Karpas-422 (cell line): Measurements from ENCODE around the gene GPR171. TPM values are rescaled to one million over a fixed set of nuclear protein-coding genes. Genes with fewer than 3 reads are reported as not detected.
A peak's percentile ranks its signal among the peaks of the same experiment; 100 is the strongest.

Source experiments
- DNase-seq: peaks from one replicate; pipeline ENCODE4 v3.0.0-alpha.2; 2015
- H2AFZ ChIP-seq: fragments of 200-600 bp; sonication (generic); 2 replicates; pipeline ENCODE4 v1.6.1; 2014; ENCODE audit warnings: antibody characterized with exemption, low read length, mixed read lengths
- H3K27ac ChIP-seq: fragments of 200-600 bp; sonication (generic); 2 replicates; pipeline ENCODE4 v1.5.1; 2014; ENCODE audit warnings: mild to moderate bottlenecking, low read length, moderate library complexity
- H3K27me3 ChIP-seq: fragments of 200-600 bp; sonication (generic); 2 replicates; pipeline ENCODE4 v1.6.1; 2014; ENCODE audit warnings: low read length, mixed read lengths
- H3K36me3 ChIP-seq: fragments of 200-600 bp; sonication (generic); 2 replicates; pipeline ENCODE4 v1.6.1; 2014; ENCODE audit warnings: low read length, mixed read lengths; ENCODE audit not compliant: insufficient read depth
- H3K4me1 ChIP-seq: fragments of 200-600 bp; sonication (generic); 2 replicates; pipeline ENCODE4 v1.6.1; 2014; ENCODE audit warnings: mild to moderate bottlenecking, low read length, mixed read lengths
- H3K4me2 ChIP-seq: fragments of 200-600 bp; sonication (generic); 2 replicates; pipeline ENCODE4 v1.6.1; 2014; ENCODE audit warnings: low read length, low read depth, mild to moderate bottlenecking; ENCODE audit not compliant: poor library complexity, severe bottlenecking
- H3K4me3 ChIP-seq: fragments of 200-600 bp; sonication (generic); 2 replicates; pipeline ENCODE4 v1.5.1; 2014; ENCODE audit warnings: mild to moderate bottlenecking, antibody characterized with exemption, low read length, mixed read lengths
- H3K79me2 ChIP-seq: fragments of 200-600 bp; sonication (generic); 2 replicates; pipeline ENCODE4 v1.6.1; 2014; ENCODE audit warnings: mild to moderate bottlenecking, low read length, mixed read lengths
- H3K9ac ChIP-seq: fragments of 200-600 bp; sonication (generic); 2 replicates; pipeline ENCODE4 v1.6.0; 2014; ENCODE audit warnings: low read length
- H3K9me2 ChIP-seq: fragments of 200-600 bp; sonication (generic), shearing (Covaris generic); replicated peaks from 2 replicates; pipeline ENCODE4 v1.6.0; 2014; ENCODE audit warnings: mild to moderate bottlenecking, low read length, moderate library complexity; ENCODE audit not compliant: insufficient read depth
- H3K9me3 ChIP-seq: fragments of 300-700, 200-600 bp; sonication (generic); 2 replicates; pipeline ENCODE4 v1.6.1; 2014; ENCODE audit warnings: low read length, mixed read lengths
- H4K20me1 ChIP-seq: fragments of 200-600 bp; sonication (generic); 2 replicates; pipeline ENCODE4 v1.6.1; 2014; ENCODE audit warnings: mild to moderate bottlenecking, antibody characterized with exemption, low read length, low read depth; ENCODE audit not compliant: insufficient read depth
- total RNA-seq: library from RNA; depleted of rRNA; stranded (reverse); fragments of >200 nt; shearing (Covaris generic); gene quantifications from 2 replicates; pipeline ENCODE4 v1.2.3, GENCODE V29; 2014; ENCODE audit warnings: low replicate concordance

GPR171 gene
- total RNA-seq, 1 experiment from 2014 or later = not detected

DNA sequence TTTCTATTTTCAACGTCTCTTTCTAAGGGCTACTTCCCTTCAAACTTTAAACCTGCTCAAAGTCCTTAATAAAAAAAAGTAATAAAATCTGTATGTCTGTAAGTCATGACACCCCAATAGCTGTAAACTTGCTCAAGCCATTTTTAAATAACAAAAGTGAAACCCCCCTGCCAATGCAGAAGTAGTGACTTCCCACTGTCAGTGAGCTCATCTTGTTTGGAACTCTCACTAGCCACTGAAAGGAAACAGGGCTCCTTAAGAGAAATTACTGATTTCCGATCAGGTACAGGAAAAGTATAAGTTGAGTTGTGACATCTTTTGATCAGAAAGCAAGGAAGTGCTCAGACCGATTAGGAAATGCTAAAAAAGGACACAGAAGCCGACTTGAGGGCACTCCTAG, 27.6 kb upstream of the GPR171 start:
- Histone ChIP-seq H3K27me3 (no peaks in the 10 kb centered on the region; the same call in 1 of the 2 replicates), H3K4me2 (no peak overlapping the region), H2AFZ (no peak overlapping the region), H3K4me3 (no peak overlapping the region), H3K4me1 (no peaks in the 10 kb centered on the region), H3K9me3 (no peaks in the 10 kb centered on the region), H3K36me3 (no peaks in the 10 kb centered on the region), H4K20me1 (no peaks in the 10 kb centered on the region), H3K9ac (no peak overlapping the region), H3K79me2 (no peaks in the 10 kb centered on the region), H3K27ac (no peak overlapping the region), H3K9me2 (no peaks in the 10 kb centered on the region)
- DNase-seq = no peak

GRCh38 chr3:151228666-151229040, 25.6 kb upstream of the GPR171 start:
- Histone ChIP-seq H3K9me2 (no peaks in the 10 kb centered on the region), H3K4me1 (no peaks in the 10 kb centered on the region), H3K9ac (no peak overlapping the region), H3K9me3 (no peaks in the 10 kb centered on the region), H4K20me1 (no peaks in the 10 kb centered on the region), H3K27ac (no peak overlapping the region), H3K4me2 (no peak overlapping the region), H3K36me3 (no peaks in the 10 kb centered on the region), H2AFZ (no peak overlapping the region), H3K79me2 (no peaks in the 10 kb centered on the region), H3K27me3 (no peaks in the 10 kb centered on the region; the same call in 1 of the 2 replicates), H3K4me3 (no peak overlapping the region)
- no peak for DNase-seq

GRCh38 chr3:151227807-151228665, 25.0 kb upstream of the GPR171 start:
- Histone ChIP-seq H2AFZ (no peak overlapping the region), H3K79me2 (no peaks in the 10 kb centered on the region), H3K36me3 (no peaks in the 10 kb centered on the region), H3K27me3 (no peaks in the 10 kb centered on the region; the same call in 1 of the 2 replicates), H3K4me2 (peak overlapping the region; percentile 25), H3K9me2 (no peaks in the 10 kb centered on the region), H4K20me1 (no peaks in the 10 kb centered on the region), H3K9ac (no peak overlapping the region), H3K9me3 (no peaks in the 10 kb centered on the region), H3K4me3 (no peak overlapping the region), H3K4me1 (no peaks in the 10 kb centered on the region), H3K27ac (no peak overlapping the region)
- peak; percentile 89 for DNase-seq

- H3K9me3 ChIP-seq = no peaks in the 10 kb centered on the region
- no peaks in the 10 kb centered on the region for H3K36me3 ChIP-seq
- H4K20me1 ChIP-seq = no peaks in the 10 kb centered on the region
- no peaks in the 10 kb centered on the region for H3K4me1 ChIP-seq
- no peak overlapping the region for H2AFZ ChIP-seq
- no peak for DNase-seq
- no peak overlapping the region for H3K9ac ChIP-seq
- no peaks in the 10 kb centered on the region; the same call in 1 of the 2 replicates for H3K27me3 ChIP-seq
- peak overlapping the region; percentile 25 for H3K4me2 ChIP-seq
- H3K79me2 ChIP-seq = no peaks in the 10 kb centered on the region
- no peak overlapping the region for H3K4me3 ChIP-seq
- no peaks in the 10 kb centered on the region for H3K9me2 ChIP-seq
- no peak overlapping the region for H3K27ac ChIP-seq
Measured at GRCh38 chr3:151227266-151227806, 24.3 kb upstream of the GPR171 start.

- Histone ChIP-seq H3K9me3 (no peaks in the 10 kb centered on the region), H3K27ac (no peak overlapping the region), H3K9me2 (no peaks in the 10 kb centered on the region), H3K4me3 (no peak overlapping the region), H3K27me3 (no peaks in the 10 kb centered on the region; the same call in 1 of the 2 replicates), H3K9ac (no peak overlapping the region), H4K20me1 (no peaks in the 10 kb centered on the region), H3K4me2 (no peak overlapping the region), H3K79me2 (no peaks in the 10 kb centered on the region), H3K4me1 (no peaks in the 10 kb centered on the region), H2AFZ (no peak overlapping the region), H3K36me3 (no peaks in the 10 kb centered on the region)
- DNase-seq = no peak
Measured at GRCh38 chr3:151226825-151227224, 23.8 kb upstream of the GPR171 start.

GRCh38 chr3:151226088-151226563, 23.1 kb upstream of the GPR171 start:
- no peak for DNase-seq
- Histone ChIP-seq H3K9ac (no peak overlapping the region), H3K9me3 (no peaks in the 10 kb centered on the region), H4K20me1 (no peaks in the 10 kb centered on the region), H3K4me1 (no peaks in the 10 kb centered on the region), H2AFZ (no peak overlapping the region), H3K36me3 (no peaks in the 10 kb centered on the region), H3K4me2 (no peak overlapping the region), H3K79me2 (no peaks in the 10 kb centered on the region), H3K4me3 (no peak overlapping the region), H3K9me2 (no peaks in the 10 kb centered on the region), H3K27me3 (no peaks in the 10 kb centered on the region; the same call in 1 of the 2 replicates), H3K27ac (no peak overlapping the region)

GRCh38 chr3:151225040-151225975, 22.3 kb upstream of the GPR171 start:
- Histone ChIP-seq H2AFZ (no peak overlapping the region), H3K9ac (no peak overlapping the region), H4K20me1 (no peaks in the 10 kb centered on the region), H3K79me2 (no peaks in the 10 kb centered on the region), H3K4me2 (no peak overlapping the region), H3K36me3 (no peaks in the 10 kb centered on the region), H3K27ac (no peak overlapping the region), H3K4me3 (no peak overlapping the region), H3K27me3 (no peaks in the 10 kb centered on the region), H3K9me3 (no peaks in the 10 kb centered on the region), H3K9me2 (no peaks in the 10 kb centered on the region), H3K4me1 (no peaks in the 10 kb centered on the region)
- DNase-seq = no peak
